ENCODE data around the gene UNC5A.

UNC5A gene

DNA sequence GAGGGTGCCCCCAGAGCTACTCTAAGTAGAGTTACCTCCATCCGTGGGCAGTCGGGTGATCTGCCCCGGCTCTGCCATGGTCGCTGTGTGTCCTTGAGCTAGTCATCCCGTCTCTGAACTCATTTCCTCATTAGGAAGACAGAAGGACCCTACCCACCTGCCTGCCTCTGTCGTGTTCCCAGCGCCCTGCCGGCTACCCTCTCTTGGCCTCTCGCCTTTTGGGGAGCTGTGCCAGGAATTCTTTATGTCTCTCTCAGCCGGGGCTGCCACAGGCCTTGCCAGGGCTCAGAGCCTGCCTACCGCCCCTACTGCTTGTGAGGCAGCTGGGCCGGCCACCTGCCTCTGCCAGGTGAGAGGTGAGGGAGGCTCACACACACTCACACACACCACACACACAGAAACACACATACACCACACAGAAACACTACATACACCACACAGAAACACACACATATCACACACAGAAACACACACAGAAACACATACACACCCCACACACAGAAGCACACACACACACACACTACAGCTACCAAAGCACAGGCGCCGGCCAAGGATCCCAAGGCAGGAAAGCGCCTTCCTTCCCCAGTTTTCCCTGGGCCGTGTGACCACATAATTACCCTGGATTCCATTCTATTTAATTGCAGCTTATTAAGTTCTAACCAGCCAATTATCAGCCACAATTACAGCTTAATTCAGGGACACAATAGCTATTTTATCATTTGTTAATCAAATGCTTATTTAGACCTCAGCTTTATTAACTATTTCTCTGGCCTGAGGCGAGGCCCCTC, 41.7 kb downstream of the UNC5A start:
- TF ChIP-seq POLR2AphosphoS5 (IDR thresholded peaks at IDR 0.05; ENCODE audit: low read depth, low read length) = no peak
- no peak for TF ChIP-seq REST (IDR thresholded peaks at IDR 0.05; ENCODE audit: insufficient read depth in 1 of 2, low read depth in 2 of 2, low read length in 2 of 2)
- TF ChIP-seq SIN3A (IDR thresholded peaks at IDR 0.05; ENCODE audit: borderline replicate concordance, insufficient read depth, low read length) = no peak
- no peak for TF ChIP-seq TAF1 (IDR thresholded peaks at IDR 0.05; ENCODE audit: borderline replicate concordance, insufficient read depth, low read length)

DNA sequence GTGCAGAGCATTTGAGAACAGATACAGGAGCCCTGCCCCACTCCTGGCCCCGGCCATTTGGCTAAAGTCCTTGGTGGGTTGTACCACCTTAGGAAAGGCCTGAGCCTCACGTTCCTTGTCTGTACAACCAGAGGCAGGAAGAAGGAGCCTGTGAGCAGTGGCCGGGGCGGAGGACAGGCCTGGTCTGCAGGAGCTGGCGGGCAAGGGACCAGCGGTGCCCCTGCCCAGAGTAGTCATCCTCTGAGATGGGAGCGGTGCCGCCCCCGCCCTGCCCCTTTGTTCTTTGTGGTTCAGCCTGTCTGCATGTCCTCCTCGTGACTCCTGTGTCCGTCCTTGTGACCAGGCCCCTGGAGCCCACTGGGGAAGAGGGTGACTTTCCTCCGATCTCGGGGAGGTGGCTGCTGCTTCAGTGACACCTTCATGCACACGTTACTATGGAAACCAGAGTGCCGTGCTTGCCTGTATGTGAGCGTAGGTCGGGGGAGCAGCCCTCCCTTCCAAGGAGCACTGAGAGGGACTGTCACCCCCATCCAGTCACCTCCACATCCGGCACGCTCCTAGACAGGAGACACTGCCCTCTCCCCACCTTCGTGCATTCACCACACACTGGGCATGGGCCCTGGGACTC, 42.9 kb downstream of the UNC5A start:
- no peak for TF ChIP-seq SIN3A (IDR thresholded peaks at IDR 0.05; ENCODE audit: borderline replicate concordance, insufficient read depth, low read length)
- TF ChIP-seq FOXP2 (optimal IDR thresholded peaks at IDR 0.05; ENCODE audit: borderline replicate concordance, extremely low read depth, extremely low read length, insufficient read depth) = no peak
- no peak for TF ChIP-seq POLR2AphosphoS5 (IDR thresholded peaks at IDR 0.05; ENCODE audit: low read depth, low read length)
- TF ChIP-seq TAF1 (IDR thresholded peaks at IDR 0.05; ENCODE audit: borderline replicate concordance, insufficient read depth, low read length) = no peak
- TF ChIP-seq REST (IDR thresholded peaks at IDR 0.05; ENCODE audit: insufficient read depth in 1 of 2, low read depth in 2 of 2, low read length in 2 of 2) = no peak

GRCh38 chr5:176854164-176854563, 43.8 kb downstream of the UNC5A start:
- TF ChIP-seq POLR2AphosphoS5 (IDR thresholded peaks at IDR 0.05; ENCODE audit: low read depth, low read length) (no peak), TAF1 (IDR thresholded peaks at IDR 0.05; ENCODE audit: borderline replicate concordance, insufficient read depth, low read length) (no peak), FOXP2 (optimal IDR thresholded peaks at IDR 0.05; ENCODE audit: borderline replicate concordance, extremely low read depth, extremely low read length, insufficient read depth) (no peak), SIN3A (IDR thresholded peaks at IDR 0.05; ENCODE audit: borderline replicate concordance, insufficient read depth, low read length) (no peak), REST (IDR thresholded peaks at IDR 0.05; ENCODE audit: insufficient read depth in 1 of 2, low read depth in 2 of 2, low read length in 2 of 2) (no peak)

DNA sequence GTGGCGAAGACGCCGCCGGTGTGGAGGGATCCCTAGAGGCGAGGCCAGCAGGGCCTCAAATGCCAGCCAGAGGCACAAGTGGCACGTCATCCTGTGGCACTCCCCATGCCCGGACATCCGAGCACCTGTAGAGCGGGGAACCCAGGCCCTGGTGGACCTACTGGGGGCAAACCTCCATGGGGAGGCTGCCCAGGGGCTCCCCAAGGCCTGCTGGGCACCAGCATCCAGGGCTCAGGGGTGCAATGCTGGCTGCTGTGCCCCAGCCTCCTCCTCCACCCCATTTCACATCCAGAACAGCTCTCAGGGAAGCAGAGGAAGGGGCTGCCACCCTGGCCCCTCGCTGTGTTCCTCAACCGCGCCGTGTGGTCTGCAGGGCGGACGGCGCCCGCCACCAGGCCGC, 45.2 kb downstream of the UNC5A start:
- TF ChIP-seq SIN3A (IDR thresholded peaks at IDR 0.05; ENCODE audit: borderline replicate concordance, insufficient read depth, low read length) = no peak
- TF ChIP-seq REST (IDR thresholded peaks at IDR 0.05; ENCODE audit: insufficient read depth in 1 of 2, low read depth in 2 of 2, low read length in 2 of 2) = no peak

All from PFSK-1 (cell line).